Ureter (tissue), 1 donor: ENCODE data around the gene HCCS. TPM values are rescaled to one million over a fixed set of nuclear protein-coding genes. Genes with fewer than 3 reads are reported as not detected.

Experiments used
- total RNA-seq: library from RNA; stranded (reverse); gene quantifications from one replicate; pipeline ENCODE4 v1.2.4, GENCODE V29; 2023
- donor health status: DM: yes; HTN: yes; CAD: no.

HCCS gene
- total RNA-seq, 1 donor from 2014 or later, result 21.9 TPM

Other genes with a start within 250 kb of the HCCS start
- not detected for gene AMELX, start 182.1 kb downstream of the HCCS start, total RNA-seq